ENCODE data around the gene JAZF1.

JAZF1 gene

DNA sequence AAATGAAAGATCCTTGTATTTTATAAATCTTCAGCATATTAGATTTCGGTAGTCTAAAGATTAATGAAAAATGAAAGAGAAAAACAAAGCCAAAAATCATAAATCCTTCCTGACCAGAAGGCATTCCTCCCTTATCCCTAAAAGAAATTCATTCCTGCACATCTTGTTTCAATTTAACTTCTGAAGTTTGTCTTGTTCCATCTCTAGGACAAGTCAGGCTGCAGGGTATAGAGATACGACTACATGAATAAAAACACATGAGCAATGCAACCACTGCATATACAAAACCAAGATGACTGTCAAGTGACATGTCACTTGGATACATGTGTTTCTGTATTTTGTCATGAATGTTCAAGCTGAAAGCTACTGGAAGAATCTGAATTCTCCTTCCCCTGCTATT is 214.9 kb downstream of the JAZF1 start:
- Histone ChIP-seq H3K9ac (ENCODE audit: low read length) (no peak overlapping the region), H3K36me3 (ENCODE audit: control insufficient read depth, insufficient read depth, low read length) (no peaks in the 10 kb centered on the region), H3K4me3 (ENCODE audit: low read length) (no peak overlapping the region), H3K4me1 (ENCODE audit: control insufficient read depth, insufficient read depth, low read length) (peaks cover 6% of the 10 kb centered on the region), H3K27me3 (ENCODE audit: control insufficient read depth, insufficient read depth, low read length) (no peaks in the 10 kb centered on the region), H3K27ac (ENCODE audit: low read depth, low read length) (no peak overlapping the region)

- Histone ChIP-seq H3K27me3 (ENCODE audit: control insufficient read depth, insufficient read depth, low read length) (no peaks in the 10 kb centered on the region), H3K36me3 (ENCODE audit: control insufficient read depth, insufficient read depth, low read length) (no peaks in the 10 kb centered on the region), H3K4me3 (ENCODE audit: low read length) (no peak overlapping the region), H3K9ac (ENCODE audit: low read length) (no peak overlapping the region), H3K4me1 (ENCODE audit: control insufficient read depth, insufficient read depth, low read length) (peaks cover 11% of the 10 kb centered on the region), H3K27ac (ENCODE audit: low read depth, low read length) (no peak overlapping the region)
Measured at GRCh38 chr7:27964820-27965219, 215.8 kb downstream of the JAZF1 start.

DNA sequence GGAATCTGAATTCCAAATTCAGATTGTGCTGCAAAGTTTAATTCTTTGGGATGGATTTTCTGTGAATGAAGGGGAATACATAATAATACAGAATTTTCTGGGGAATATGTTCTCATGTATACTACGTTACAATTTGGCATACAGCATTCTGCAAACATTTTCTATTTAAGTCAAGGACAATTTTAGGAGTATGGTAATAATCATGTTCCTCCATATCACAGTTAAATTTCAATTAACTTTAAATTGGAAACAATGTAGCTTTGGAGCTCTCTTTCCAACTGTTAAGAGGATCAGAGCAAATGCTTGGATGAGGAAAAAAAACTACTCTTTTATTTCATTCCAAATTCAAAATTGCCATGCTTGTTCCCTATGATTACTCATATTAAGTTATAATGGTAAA is 217.5 kb downstream of the JAZF1 start:
- H3K9ac ChIP-seq (ENCODE audit: low read length), result no peak overlapping the region
- no peak overlapping the region for H3K27ac ChIP-seq (ENCODE audit: low read depth, low read length)
- H3K4me1 ChIP-seq (ENCODE audit: control insufficient read depth, insufficient read depth, low read length), result peaks cover 11% of the 10 kb centered on the region
- no peaks in the 10 kb centered on the region for H3K36me3 ChIP-seq (ENCODE audit: control insufficient read depth, insufficient read depth, low read length)
- H3K27me3 ChIP-seq (ENCODE audit: control insufficient read depth, insufficient read depth, low read length), result no peaks in the 10 kb centered on the region
- H3K4me3 ChIP-seq (ENCODE audit: low read length), result no peak overlapping the region

- H3K27ac ChIP-seq (ENCODE audit: low read depth, low read length), result no peak overlapping the region
- no peak overlapping the region for H3K9ac ChIP-seq (ENCODE audit: low read length)
- H3K4me1 ChIP-seq (ENCODE audit: control insufficient read depth, insufficient read depth, low read length), result peaks cover 14% of the 10 kb centered on the region
- H3K36me3 ChIP-seq (ENCODE audit: control insufficient read depth, insufficient read depth, low read length), result no peaks in the 10 kb centered on the region
- H3K4me3 ChIP-seq (ENCODE audit: low read length), result no peak overlapping the region
- H3K27me3 ChIP-seq (ENCODE audit: control insufficient read depth, insufficient read depth, low read length), result no peaks in the 10 kb centered on the region
Measured at GRCh38 chr7:27962273-27962672, 218.3 kb downstream of the JAZF1 start.

- Histone ChIP-seq H3K9ac (ENCODE audit: low read length) (no peak overlapping the region), H3K4me1 (ENCODE audit: control insufficient read depth, insufficient read depth, low read length) (peaks cover 14% of the 10 kb centered on the region), H3K27ac (ENCODE audit: low read depth, low read length) (no peak overlapping the region), H3K4me3 (ENCODE audit: low read length) (no peak overlapping the region), H3K36me3 (ENCODE audit: control insufficient read depth, insufficient read depth, low read length) (no peaks in the 10 kb centered on the region), H3K27me3 (ENCODE audit: control insufficient read depth, insufficient read depth, low read length) (no peaks in the 10 kb centered on the region)
Measured at GRCh38 chr7:27961255-27961654, 219.3 kb downstream of the JAZF1 start.

- H3K9ac ChIP-seq (ENCODE audit: low read length), result no peak overlapping the region
- no peak overlapping the region for H3K4me3 ChIP-seq (ENCODE audit: low read length)
- no peaks in the 10 kb centered on the region for H3K36me3 ChIP-seq (ENCODE audit: control insufficient read depth, insufficient read depth, low read length)
- H3K27ac ChIP-seq (ENCODE audit: low read depth, low read length), result no peak overlapping the region
- H3K27me3 ChIP-seq (ENCODE audit: control insufficient read depth, insufficient read depth, low read length), result no peaks in the 10 kb centered on the region
- H3K4me1 ChIP-seq (ENCODE audit: control insufficient read depth, insufficient read depth, low read length), result peaks cover 8% of the 10 kb centered on the region
Measured at GRCh38 chr7:27960415-27960814, 220.2 kb downstream of the JAZF1 start.

GRCh38 chr7:27958933-27959548 is 221.6 kb downstream of the JAZF1 start:
- Histone ChIP-seq H3K9ac (ENCODE audit: low read length) (no peak overlapping the region), H3K4me1 (ENCODE audit: control insufficient read depth, insufficient read depth, low read length) (peaks cover 8% of the 10 kb centered on the region), H3K27me3 (ENCODE audit: control insufficient read depth, insufficient read depth, low read length) (no peaks in the 10 kb centered on the region), H3K36me3 (ENCODE audit: control insufficient read depth, insufficient read depth, low read length) (no peaks in the 10 kb centered on the region), H3K4me3 (ENCODE audit: low read length) (no peak overlapping the region), H3K27ac (ENCODE audit: low read depth, low read length) (no peak overlapping the region)

GRCh38 chr7:27955596-27955995 is 225.0 kb downstream of the JAZF1 start:
- H3K9ac ChIP-seq (ENCODE audit: low read length), result no peak overlapping the region
- no peaks in the 10 kb centered on the region for H3K36me3 ChIP-seq (ENCODE audit: control insufficient read depth, insufficient read depth, low read length)
- no peaks in the 10 kb centered on the region for H3K27me3 ChIP-seq (ENCODE audit: control insufficient read depth, insufficient read depth, low read length)
- no peak overlapping the region for H3K27ac ChIP-seq (ENCODE audit: low read depth, low read length)
- peaks cover 8% of the 10 kb centered on the region for H3K4me1 ChIP-seq (ENCODE audit: control insufficient read depth, insufficient read depth, low read length)
- H3K4me3 ChIP-seq (ENCODE audit: low read length), result no peak overlapping the region

- Histone ChIP-seq H3K4me1 (ENCODE audit: control insufficient read depth, insufficient read depth, low read length) (peaks cover 4% of the 10 kb centered on the region), H3K36me3 (ENCODE audit: control insufficient read depth, insufficient read depth, low read length) (no peaks in the 10 kb centered on the region), H3K9ac (ENCODE audit: low read length) (no peak overlapping the region), H3K27ac (ENCODE audit: low read depth, low read length) (no peak overlapping the region), H3K4me3 (ENCODE audit: low read length) (no peak overlapping the region), H3K27me3 (ENCODE audit: control insufficient read depth, insufficient read depth, low read length) (no peaks in the 10 kb centered on the region)
Measured at GRCh38 chr7:27955011-27955410, 225.6 kb downstream of the JAZF1 start.

DNA sequence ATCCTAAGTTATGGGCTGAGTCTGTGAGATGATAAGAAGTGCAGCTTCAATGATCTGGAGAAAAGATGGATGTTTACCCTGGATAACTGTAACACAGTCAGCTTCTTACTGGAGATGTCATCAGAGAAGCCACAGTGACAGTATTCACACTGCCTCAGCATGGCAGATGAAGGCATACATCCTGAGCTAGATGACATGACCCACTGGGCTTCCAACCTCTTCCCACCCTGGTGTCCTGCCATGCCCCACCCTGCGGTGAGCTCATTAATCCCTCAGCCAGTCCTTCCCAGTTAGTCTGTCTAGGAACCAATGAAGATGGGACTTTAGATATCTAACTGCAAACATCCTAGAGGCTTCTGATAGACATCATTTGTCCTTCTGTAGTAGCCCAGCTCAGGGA is 226.8 kb downstream of the JAZF1 start:
- no peaks in the 10 kb centered on the region for H3K36me3 ChIP-seq (ENCODE audit: control insufficient read depth, insufficient read depth, low read length)
- H3K4me3 ChIP-seq (ENCODE audit: low read length), result no peak overlapping the region
- no peak overlapping the region for H3K9ac ChIP-seq (ENCODE audit: low read length)
- H3K27ac ChIP-seq (ENCODE audit: low read depth, low read length), result no peak overlapping the region
- H3K4me1 ChIP-seq (ENCODE audit: control insufficient read depth, insufficient read depth, low read length), result peaks cover 4% of the 10 kb centered on the region
- no peaks in the 10 kb centered on the region for H3K27me3 ChIP-seq (ENCODE audit: control insufficient read depth, insufficient read depth, low read length)

DNA sequence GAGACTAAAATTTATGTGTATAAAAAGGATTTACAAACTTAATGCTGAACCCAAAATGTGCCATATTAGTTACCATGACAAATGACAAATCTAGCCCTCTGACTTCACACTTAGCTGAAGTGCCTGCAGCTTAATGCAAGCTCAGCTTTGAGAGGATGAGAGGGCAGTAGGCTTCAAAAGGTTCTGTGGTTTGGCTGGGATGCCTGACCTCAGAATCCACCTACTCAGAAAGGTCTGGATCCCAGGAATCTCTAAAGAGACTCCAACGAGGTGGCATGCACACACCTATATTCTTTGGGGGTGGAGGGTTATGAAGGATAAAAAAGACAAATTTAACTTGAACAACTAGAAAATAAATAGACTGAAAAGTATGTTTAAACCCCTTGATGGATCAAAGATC is 227.2 kb downstream of the JAZF1 start:
- no peaks in the 10 kb centered on the region for H3K36me3 ChIP-seq (ENCODE audit: control insufficient read depth, insufficient read depth, low read length)
- no peaks in the 10 kb centered on the region for H3K27me3 ChIP-seq (ENCODE audit: control insufficient read depth, insufficient read depth, low read length)
- no peak overlapping the region for H3K9ac ChIP-seq (ENCODE audit: low read length)
- H3K4me3 ChIP-seq (ENCODE audit: low read length), result no peak overlapping the region
- peaks cover 4% of the 10 kb centered on the region for H3K4me1 ChIP-seq (ENCODE audit: control insufficient read depth, insufficient read depth, low read length)
- no peak overlapping the region for H3K27ac ChIP-seq (ENCODE audit: low read depth, low read length)

- H3K4me3 ChIP-seq (ENCODE audit: low read length), result no peak overlapping the region
- H3K4me1 ChIP-seq (ENCODE audit: control insufficient read depth, insufficient read depth, low read length), result peaks cover 8% of the 10 kb centered on the region
- H3K9ac ChIP-seq (ENCODE audit: low read length), result no peak overlapping the region
- H3K36me3 ChIP-seq (ENCODE audit: control insufficient read depth, insufficient read depth, low read length), result no peaks in the 10 kb centered on the region
- H3K27ac ChIP-seq (ENCODE audit: low read depth, low read length), result no peak overlapping the region
- no peaks in the 10 kb centered on the region for H3K27me3 ChIP-seq (ENCODE audit: control insufficient read depth, insufficient read depth, low read length)
Measured at GRCh38 chr7:27952456-27953285, 227.9 kb downstream of the JAZF1 start.

DNA sequence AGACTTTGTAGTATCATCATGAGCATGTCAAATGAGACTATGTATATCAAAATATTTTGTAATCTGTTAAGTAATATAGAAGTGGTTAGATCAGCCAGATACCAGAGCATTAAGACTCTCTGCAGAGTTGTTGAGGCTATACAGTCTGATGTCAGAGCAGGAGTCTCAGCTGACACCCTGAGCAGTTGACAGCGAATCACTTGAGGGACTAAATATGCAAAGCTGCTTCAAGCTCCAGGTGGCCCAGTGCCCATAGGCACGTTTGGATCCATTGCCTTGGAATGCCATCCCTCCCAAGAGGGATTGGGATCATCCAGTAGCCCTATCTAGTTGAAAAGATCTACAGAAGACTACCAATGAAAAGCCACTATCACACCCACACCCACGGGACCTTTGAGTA is 230.5 kb downstream of the JAZF1 start:
- peaks cover 27% of the 10 kb centered on the region for H3K4me1 ChIP-seq (ENCODE audit: control insufficient read depth, insufficient read depth, low read length)
- no peaks in the 10 kb centered on the region for H3K36me3 ChIP-seq (ENCODE audit: control insufficient read depth, insufficient read depth, low read length)
- no peaks in the 10 kb centered on the region for H3K27me3 ChIP-seq (ENCODE audit: control insufficient read depth, insufficient read depth, low read length)
- H3K27ac ChIP-seq (ENCODE audit: low read depth, low read length), result no peak overlapping the region
- no peak overlapping the region for H3K4me3 ChIP-seq (ENCODE audit: low read length)
- H3K9ac ChIP-seq (ENCODE audit: low read length), result no peak overlapping the region

Measured in rectal smooth muscle tissue (tissue), 1 donor.